Stimulated activated naive CD8-positive, alpha-beta T cell treated with anti-CD3 and anti-CD28 coated beads, Interleukin-15, amount 100 ng/mL, for 72 hours (primary cell): ENCODE data around the gene CPSF4.
"Not testable (repeated sequence)": the region's sequence is repeated elsewhere in the genome, so short reads cannot be mapped to it uniquely, and the experiment has no call there.

ENCODE experiments used
- ATAC-seq: fragments of 150-1000 bp; cut with Tn5 transposase; 2 replicates; pipeline ENCODE4 v1.10.0; 2021; ENCODE audit warnings: mild to moderate bottlenecking, moderate library complexity
- DNase-seq, 2 donors: peaks; one replicate each; pipeline ENCODE4 v3.0.0; 2021 to 2022
- H3K27ac Mint-ChIP-seq, 2 donors: one replicate each; pipeline ENCODE4 v1.8.0; 2022; ENCODE audit warnings: mild to moderate bottlenecking in 2 of 2, mixed read lengths in 2 of 2, moderate library complexity in 2 of 2
- H3K27me3 Mint-ChIP-seq: one replicate; pipeline ENCODE4 v1.8.0; 2022; ENCODE audit warnings: mixed read lengths
- H3K4me1 Mint-ChIP-seq: one replicate; pipeline ENCODE4 v1.8.0; 2022; ENCODE audit warnings: mild to moderate bottlenecking, mixed read lengths
- H3K4me3 Mint-ChIP-seq, 2 donors: one replicate each; pipeline ENCODE4 v1.8.0; 2022; ENCODE audit warnings: mild to moderate bottlenecking in 2 of 2, mixed read lengths in 2 of 2, moderate library complexity in 1 of 2
- H3K9me3 Mint-ChIP-seq, 2 donors: one replicate each; pipeline ENCODE4 v1.8.0; 2022; ENCODE audit warnings: mixed read lengths in 2 of 2

Gene CPSF4

GRCh38 chr7:99422625-99423024, 16.1 kb upstream of the CPSF4 start:
- H3K9me3 Mint-ChIP-seq, result no peaks in the 10 kb centered on the region
- no peaks in the 10 kb centered on the region for H3K27me3 Mint-ChIP-seq
- DNase-seq (no peak), ATAC-seq (no peak)
- H3K4me1 Mint-ChIP-seq, result no peaks in the 10 kb centered on the region
- no peak overlapping the region for H3K4me3 Mint-ChIP-seq
- H3K27ac Mint-ChIP-seq, result no peak overlapping the region

- peak; percentile 29 for ATAC-seq
- Mint-ChIP-seq H3K27ac (no peak overlapping the region), H3K4me3 (no peak overlapping the region), H3K4me1 (no peaks in the 10 kb centered on the region), H3K9me3 (no peaks in the 10 kb centered on the region), H3K27me3 (no peaks in the 10 kb centered on the region)
- no peak for DNase-seq
These were observed 13.6 kb upstream of the CPSF4 start for GRCh38 chr7:99424932-99425730.

- H3K4me3 Mint-ChIP-seq, result no peak overlapping the region
- H3K27me3 Mint-ChIP-seq, result no peaks in the 10 kb centered on the region
- peaks cover 4% of the 10 kb centered on the region for H3K4me1 Mint-ChIP-seq
- no peaks in the 10 kb centered on the region for H3K9me3 Mint-ChIP-seq
- H3K27ac Mint-ChIP-seq, result no peak overlapping the region
- ATAC-seq, result peak; percentile 47
- no peak for DNase-seq
These were observed 9.7 kb upstream of the CPSF4 start for GRCh38 chr7:99428972-99429566.

- H3K27ac Mint-ChIP-seq, result no peak overlapping the region
- H3K4me3 Mint-ChIP-seq, result no peak overlapping the region
- no peaks in the 10 kb centered on the region for H3K27me3 Mint-ChIP-seq
- no peak for ATAC-seq
- DNase-seq, result no peak
- no peaks in the 10 kb centered on the region for H3K9me3 Mint-ChIP-seq
- peaks cover 7% of the 10 kb centered on the region for H3K4me1 Mint-ChIP-seq
These were observed 9.0 kb upstream of the CPSF4 start for GRCh38 chr7:99429756-99430155.

GRCh38 chr7:99431756-99432540, 6.8 kb upstream of the CPSF4 start:
- not testable (repeated sequence) for DNase-seq, H3K27me3 Mint-ChIP-seq, ATAC-seq, H3K9me3 Mint-ChIP-seq, H3K4me3 Mint-ChIP-seq
- Mint-ChIP-seq H3K27ac (peak overlapping the region in 1 of 2 donors; percentile 93), H3K4me1 (peaks cover 13% of the 10 kb centered on the region)

GRCh38 chr7:99433158-99433557, 5.6 kb upstream of the CPSF4 start:
- ATAC-seq, result no peak
- no peak overlapping the region for H3K4me3 Mint-ChIP-seq
- H3K27me3 Mint-ChIP-seq, result no peaks in the 10 kb centered on the region
- peak overlapping the region in 1 of 2 donors; percentile 95 for H3K27ac Mint-ChIP-seq
- peaks cover 24% of the 10 kb centered on the region for H3K4me1 Mint-ChIP-seq
- no peaks in the 10 kb centered on the region for H3K9me3 Mint-ChIP-seq
- DNase-seq, result no peak

- Mint-ChIP-seq H3K27me3 (no peaks in the 10 kb centered on the region), H3K4me3 (peak overlapping the region; percentile 96), H3K27ac (peak overlapping the region; percentile 40 to 100), H3K9me3 (no peaks in the 10 kb centered on the region), H3K4me1 (peaks cover 58% of the 10 kb centered on the region)
- DNase-seq (no peak), ATAC-seq (peak; percentile 36)
These were observed 684 bp upstream of the CPSF4 start for GRCh38 chr7:99437946-99438572.

- Mint-ChIP-seq H3K4me3 (peak overlapping the region; percentile 96), H3K9me3 (no peaks in the 10 kb centered on the region), H3K27ac (peak overlapping the region in 1 of 2 donors; percentile 36), H3K4me1 (peaks cover 54% of the 10 kb centered on the region), H3K27me3 (no peaks in the 10 kb centered on the region)
- DNase-seq (no peak), ATAC-seq (no peak)
These were observed 1.5 kb downstream of the CPSF4 start for GRCh38 chr7:99440195-99440594.

GRCh38 chr7:99446096-99446495, 7.4 kb downstream of the CPSF4 start:
- H3K4me1 Mint-ChIP-seq, result peaks cover 15% of the 10 kb centered on the region
- H3K9me3 Mint-ChIP-seq, result no peaks in the 10 kb centered on the region

GRCh38 chr7:99447943-99448342, 9.2 kb downstream of the CPSF4 start:
- Mint-ChIP-seq H3K27ac (no peak overlapping the region), H3K9me3 (no peaks in the 10 kb centered on the region), H3K4me1 (peaks cover 5% of the 10 kb centered on the region), H3K27me3 (no peaks in the 10 kb centered on the region), H3K4me3 (no peak overlapping the region)
- ATAC-seq (no peak), DNase-seq (no peak)

More at GRCh38 chr7:99446096-99446495, 7.4 kb downstream of the CPSF4 start:
- H3K4me3 Mint-ChIP-seq, result no peak overlapping the region
- DNase-seq (no peak), ATAC-seq (no peak)
- no peak overlapping the region for H3K27ac Mint-ChIP-seq
- H3K27me3 Mint-ChIP-seq, result no peaks in the 10 kb centered on the region

- Mint-ChIP-seq H3K4me3 (no peak overlapping the region), H3K27me3 (no peaks in the 10 kb centered on the region), H3K4me1 (no peaks in the 10 kb centered on the region), H3K9me3 (no peaks in the 10 kb centered on the region), H3K27ac (no peak overlapping the region)
- ATAC-seq (no peak), DNase-seq (no peak)
These were observed 10.1 kb downstream of the CPSF4 start for GRCh38 chr7:99448855-99449254.

- Mint-ChIP-seq H3K9me3 (no peaks in the 10 kb centered on the region), H3K27ac (no peak overlapping the region), H3K4me3 (no peak overlapping the region), H3K27me3 (no peaks in the 10 kb centered on the region), H3K4me1 (no peaks in the 10 kb centered on the region)
- DNase-seq (no peak), ATAC-seq (no peak)
These were observed 10.6 kb downstream of the CPSF4 start for GRCh38 chr7:99449326-99449725.

- H3K27ac Mint-ChIP-seq, result no peak overlapping the region
- H3K27me3 Mint-ChIP-seq, result no peaks in the 10 kb centered on the region
- ATAC-seq, result no peak
- H3K4me3 Mint-ChIP-seq, result no peak overlapping the region
- H3K4me1 Mint-ChIP-seq, result peaks cover 6% of the 10 kb centered on the region
- H3K9me3 Mint-ChIP-seq, result no peaks in the 10 kb centered on the region
- no peak for DNase-seq
These were observed 13.2 kb downstream of the CPSF4 start for GRCh38 chr7:99451936-99452335.

- Mint-ChIP-seq H3K27me3 (no peaks in the 10 kb centered on the region), H3K9me3 (no peaks in the 10 kb centered on the region), H3K4me1 (peaks cover 6% of the 10 kb centered on the region), H3K4me3 (no peak overlapping the region), H3K27ac (peak overlapping the region in 1 of 2 donors; percentile 44)
- ATAC-seq (no peak), DNase-seq (no peak)
These were observed 13.8 kb downstream of the CPSF4 start for GRCh38 chr7:99452541-99452940.

- Mint-ChIP-seq H3K4me3 (no peak overlapping the region), H3K4me1 (peaks cover 6% of the 10 kb centered on the region), H3K9me3 (no peaks in the 10 kb centered on the region), H3K27ac (no peak overlapping the region), H3K27me3 (no peaks in the 10 kb centered on the region)
- ATAC-seq, result no peak
- DNase-seq, result no peak
These were observed 14.4 kb downstream of the CPSF4 start for GRCh38 chr7:99453105-99453504.
